IMR-90 (cell line): Measurements from ENCODE around the gene FBXL20.
"Not testable (repeated sequence)": the region's sequence is repeated elsewhere in the genome, so short reads cannot be mapped to it uniquely, and the experiment has no call there.

Experiments used
- CHD1 ChIP-seq: IDR thresholded peaks from 2 replicates; pipeline ENCODE4 v1.6.1; 2012; ENCODE audit warnings: low read depth, low read length, improper control_type of control experiment
- FOS ChIP-seq: fragments of 150-350 bp; IDR thresholded peaks from 2 replicates; pipeline ENCODE4 v1.6.1; 2016; ENCODE audit warnings: low read depth, low read length
- MXI1 ChIP-seq: IDR thresholded peaks from 2 replicates; pipeline ENCODE4 v1.6.1; 2012; ENCODE audit warnings: low read depth, mild to moderate bottlenecking, low read length, moderate library complexity, borderline replicate concordance
- RFX5 ChIP-seq: IDR thresholded peaks from 2 replicates; pipeline ENCODE4 v1.8.0; 2012; ENCODE audit warnings: low read depth, mild to moderate bottlenecking, low read length, moderate library complexity
- TF ChIP-seq, protein P1 (sequence below): conservative IDR thresholded peaks from 2 replicates; pipeline ENCODE4 v1.5.1; 2012; ENCODE audit warnings: mild to moderate bottlenecking, low read depth, low read length, improper control_type of control experiment

DNA sequence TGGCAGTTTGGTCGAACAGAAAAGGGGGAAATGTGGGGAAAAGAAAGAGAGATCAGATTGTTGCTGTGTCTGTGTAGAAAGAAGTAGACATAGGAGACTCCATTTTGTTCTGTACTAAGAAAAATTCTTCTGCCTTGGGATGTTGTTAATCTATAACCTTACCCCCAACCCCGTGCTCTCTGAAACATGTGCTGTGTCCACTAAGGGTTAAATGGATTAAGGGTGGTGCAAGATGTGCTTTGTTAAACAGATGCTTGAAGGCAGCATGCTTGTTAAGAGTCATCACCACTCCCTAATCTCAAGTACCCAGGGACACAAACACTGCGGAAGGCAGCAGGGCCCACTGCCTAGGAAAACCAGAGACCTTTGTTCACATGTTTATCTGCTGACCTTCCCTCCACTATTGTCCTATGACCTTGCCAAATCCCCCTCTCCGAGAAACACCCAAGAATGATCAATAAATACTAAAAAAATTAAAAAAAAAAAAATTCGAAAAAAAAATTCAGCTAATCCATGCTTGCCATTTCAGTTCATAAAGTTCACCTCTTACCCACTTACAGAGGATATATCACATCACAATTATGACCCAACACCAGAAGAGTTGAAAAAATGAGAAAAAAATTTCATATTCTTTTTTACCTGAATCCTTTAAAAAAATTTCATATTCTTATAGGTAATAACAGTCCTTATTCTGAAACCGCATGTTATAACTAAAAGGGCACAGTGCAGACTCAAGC, 67.2 kb downstream of the FBXL20 start:
- not testable (repeated sequence) for TF ChIP-seq FOS, CHD1, RFX5, MXI1
- TF ChIP-seq, protein P1, sequence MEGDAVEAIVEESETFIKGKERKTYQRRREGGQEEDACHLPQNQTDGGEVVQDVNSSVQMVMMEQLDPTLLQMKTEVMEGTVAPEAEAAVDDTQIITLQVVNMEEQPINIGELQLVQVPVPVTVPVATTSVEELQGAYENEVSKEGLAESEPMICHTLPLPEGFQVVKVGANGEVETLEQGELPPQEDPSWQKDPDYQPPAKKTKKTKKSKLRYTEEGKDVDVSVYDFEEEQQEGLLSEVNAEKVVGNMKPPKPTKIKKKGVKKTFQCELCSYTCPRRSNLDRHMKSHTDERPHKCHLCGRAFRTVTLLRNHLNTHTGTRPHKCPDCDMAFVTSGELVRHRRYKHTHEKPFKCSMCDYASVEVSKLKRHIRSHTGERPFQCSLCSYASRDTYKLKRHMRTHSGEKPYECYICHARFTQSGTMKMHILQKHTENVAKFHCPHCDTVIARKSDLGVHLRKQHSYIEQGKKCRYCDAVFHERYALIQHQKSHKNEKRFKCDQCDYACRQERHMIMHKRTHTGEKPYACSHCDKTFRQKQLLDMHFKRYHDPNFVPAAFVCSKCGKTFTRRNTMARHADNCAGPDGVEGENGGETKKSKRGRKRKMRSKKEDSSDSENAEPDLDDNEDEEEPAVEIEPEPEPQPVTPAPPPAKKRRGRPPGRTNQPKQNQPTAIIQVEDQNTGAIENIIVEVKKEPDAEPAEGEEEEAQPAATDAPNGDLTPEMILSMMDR, result not testable (repeated sequence)
